Measurements from ENCODE around the gene APOBEC3A.
"Not testable (repeated sequence)": the region's sequence is repeated elsewhere in the genome, so short reads cannot be mapped to it uniquely, and the experiment has no call there.

Gene APOBEC3A

GRCh38 chr22:38971202-38971601 lies 13.8 kb downstream of the APOBEC3A start:
- Histone ChIP-seq H3K36me3 (ENCODE audit: control insufficient read depth, insufficient read depth, low read length) (no peaks in the 10 kb centered on the region), H3K27ac (ENCODE audit: low read depth, low read length) (no peak overlapping the region), H3K4me3 (ENCODE audit: low read depth, low read length) (no peak overlapping the region), H3K27me3 (ENCODE audit: control insufficient read depth, insufficient read depth, low read length) (no peaks in the 10 kb centered on the region), H3K9me3 (ENCODE audit: control insufficient read depth, insufficient read depth, low read length) (no peaks in the 10 kb centered on the region; the same call in 1 of the 2 replicates), H3K4me1 (ENCODE audit: control insufficient read depth, insufficient read depth, low read length) (no peaks in the 10 kb centered on the region), H3K9ac (ENCODE audit: low read depth, low read length) (no peak overlapping the region)

GRCh38 chr22:38971791-38972190 lies 14.4 kb downstream of the APOBEC3A start:
- H3K27ac ChIP-seq (ENCODE audit: low read depth, low read length): no peak overlapping the region
- no peaks in the 10 kb centered on the region for H3K36me3 ChIP-seq (ENCODE audit: control insufficient read depth, insufficient read depth, low read length)
- H3K9me3 ChIP-seq (ENCODE audit: control insufficient read depth, insufficient read depth, low read length): no peaks in the 10 kb centered on the region; the same call in 1 of the 2 replicates
- no peak overlapping the region for H3K4me3 ChIP-seq (ENCODE audit: low read depth, low read length)
- H3K27me3 ChIP-seq (ENCODE audit: control insufficient read depth, insufficient read depth, low read length): no peaks in the 10 kb centered on the region
- H3K4me1 ChIP-seq (ENCODE audit: control insufficient read depth, insufficient read depth, low read length): no peaks in the 10 kb centered on the region
- no peak overlapping the region for H3K9ac ChIP-seq (ENCODE audit: low read depth, low read length)

- H3K27ac ChIP-seq (ENCODE audit: low read depth, low read length): no peak overlapping the region
- no peaks in the 10 kb centered on the region for H3K36me3 ChIP-seq (ENCODE audit: control insufficient read depth, insufficient read depth, low read length)
- no peaks in the 10 kb centered on the region; the same call in 1 of the 2 replicates for H3K9me3 ChIP-seq (ENCODE audit: control insufficient read depth, insufficient read depth, low read length)
- H3K27me3 ChIP-seq (ENCODE audit: control insufficient read depth, insufficient read depth, low read length): no peaks in the 10 kb centered on the region
- H3K4me1 ChIP-seq (ENCODE audit: control insufficient read depth, insufficient read depth, low read length): no peaks in the 10 kb centered on the region
- no peak overlapping the region for H3K9ac ChIP-seq (ENCODE audit: low read depth, low read length)
- no peak overlapping the region for H3K4me3 ChIP-seq (ENCODE audit: low read depth, low read length)
Observed at GRCh38 chr22:38972558-38972957, 15.1 kb downstream of the APOBEC3A start.

- H3K36me3 ChIP-seq (ENCODE audit: control insufficient read depth, insufficient read depth, low read length): no peaks in the 10 kb centered on the region
- H3K4me3 ChIP-seq (ENCODE audit: low read depth, low read length): no peak overlapping the region
- no peaks in the 10 kb centered on the region for H3K27me3 ChIP-seq (ENCODE audit: control insufficient read depth, insufficient read depth, low read length)
- no peak overlapping the region for H3K27ac ChIP-seq (ENCODE audit: low read depth, low read length)
- no peaks in the 10 kb centered on the region for H3K4me1 ChIP-seq (ENCODE audit: control insufficient read depth, insufficient read depth, low read length)
- no peak overlapping the region for H3K9ac ChIP-seq (ENCODE audit: low read depth, low read length)
- H3K9me3 ChIP-seq (ENCODE audit: control insufficient read depth, insufficient read depth, low read length): no peaks in the 10 kb centered on the region; the same call in 1 of the 2 replicates
Observed at GRCh38 chr22:38973289-38974169, 16.1 kb downstream of the APOBEC3A start.

- no peak overlapping the region for H3K27ac ChIP-seq (ENCODE audit: low read depth, low read length)
- H3K4me1 ChIP-seq (ENCODE audit: control insufficient read depth, insufficient read depth, low read length): no peaks in the 10 kb centered on the region
- no peak overlapping the region for H3K9ac ChIP-seq (ENCODE audit: low read depth, low read length)
- H3K4me3 ChIP-seq (ENCODE audit: low read depth, low read length): no peak overlapping the region
- no peaks in the 10 kb centered on the region; the same call in 1 of the 2 replicates for H3K9me3 ChIP-seq (ENCODE audit: control insufficient read depth, insufficient read depth, low read length)
- H3K27me3 ChIP-seq (ENCODE audit: control insufficient read depth, insufficient read depth, low read length): no peaks in the 10 kb centered on the region
- H3K36me3 ChIP-seq (ENCODE audit: control insufficient read depth, insufficient read depth, low read length): no peaks in the 10 kb centered on the region
Observed at GRCh38 chr22:38974170-38974825, 16.9 kb downstream of the APOBEC3A start.

GRCh38 chr22:38974826-38975175 lies 17.4 kb downstream of the APOBEC3A start:
- no peaks in the 10 kb centered on the region for H3K4me1 ChIP-seq (ENCODE audit: control insufficient read depth, insufficient read depth, low read length)
- H3K9ac ChIP-seq (ENCODE audit: low read depth, low read length): no peak overlapping the region
- no peaks in the 10 kb centered on the region; the same call in 1 of the 2 replicates for H3K9me3 ChIP-seq (ENCODE audit: control insufficient read depth, insufficient read depth, low read length)
- H3K27me3 ChIP-seq (ENCODE audit: control insufficient read depth, insufficient read depth, low read length): no peaks in the 10 kb centered on the region
- no peaks in the 10 kb centered on the region for H3K36me3 ChIP-seq (ENCODE audit: control insufficient read depth, insufficient read depth, low read length)
- H3K4me3 ChIP-seq (ENCODE audit: low read depth, low read length): no peak overlapping the region
- H3K27ac ChIP-seq (ENCODE audit: low read depth, low read length): no peak overlapping the region

GRCh38 chr22:38977289-38977688 lies 19.9 kb downstream of the APOBEC3A start:
- H3K9me3 ChIP-seq (ENCODE audit: control insufficient read depth, insufficient read depth, low read length); H3K9ac ChIP-seq (ENCODE audit: low read depth, low read length); H3K27me3 ChIP-seq (ENCODE audit: control insufficient read depth, insufficient read depth, low read length); H3K36me3 ChIP-seq (ENCODE audit: control insufficient read depth, insufficient read depth, low read length); H3K4me1 ChIP-seq (ENCODE audit: control insufficient read depth, insufficient read depth, low read length); H3K4me3 ChIP-seq (ENCODE audit: low read depth, low read length); H3K27ac ChIP-seq (ENCODE audit: low read depth, low read length): not testable (repeated sequence)

- H3K4me1 ChIP-seq (ENCODE audit: control insufficient read depth, insufficient read depth, low read length); H3K27me3 ChIP-seq (ENCODE audit: control insufficient read depth, insufficient read depth, low read length); H3K9ac ChIP-seq (ENCODE audit: low read depth, low read length); H3K27ac ChIP-seq (ENCODE audit: low read depth, low read length); H3K36me3 ChIP-seq (ENCODE audit: control insufficient read depth, insufficient read depth, low read length); H3K4me3 ChIP-seq (ENCODE audit: low read depth, low read length); H3K9me3 ChIP-seq (ENCODE audit: control insufficient read depth, insufficient read depth, low read length): not testable (repeated sequence)
Observed at GRCh38 chr22:38980587-38980986, 23.2 kb downstream of the APOBEC3A start.

GRCh38 chr22:38981005-38981991 lies 23.9 kb downstream of the APOBEC3A start:
- Histone ChIP-seq H3K4me3 (ENCODE audit: low read depth, low read length) (no peak overlapping the region), H3K27me3 (ENCODE audit: control insufficient read depth, insufficient read depth, low read length) (no peaks in the 10 kb centered on the region), H3K27ac (ENCODE audit: low read depth, low read length) (no peak overlapping the region), H3K4me1 (ENCODE audit: control insufficient read depth, insufficient read depth, low read length) (no peaks in the 10 kb centered on the region), H3K9me3 (ENCODE audit: control insufficient read depth, insufficient read depth, low read length) (no peaks in the 10 kb centered on the region; the same call in 1 of the 2 replicates), H3K9ac (ENCODE audit: low read depth, low read length) (no peak overlapping the region), H3K36me3 (ENCODE audit: control insufficient read depth, insufficient read depth, low read length) (no peaks in the 10 kb centered on the region)

- H3K9ac ChIP-seq (ENCODE audit: low read depth, low read length): no peak within 1 kb of the TSS
- H3K4me3 ChIP-seq (ENCODE audit: low read depth, low read length): no peak within 1 kb of the TSS
- no peaks in the 10 kb centered on the region for H3K27me3 ChIP-seq (ENCODE audit: control insufficient read depth, insufficient read depth, low read length)
- H3K27ac ChIP-seq (ENCODE audit: low read depth, low read length): no peak within 1 kb of the TSS
- no peaks in the 10 kb centered on the region for H3K36me3 ChIP-seq (ENCODE audit: control insufficient read depth, insufficient read depth, low read length)
- no peaks in the 10 kb centered on the region for H3K4me1 ChIP-seq (ENCODE audit: control insufficient read depth, insufficient read depth, low read length)
- no peaks in the 10 kb centered on the region; the same call in 1 of the 2 replicates for H3K9me3 ChIP-seq (ENCODE audit: control insufficient read depth, insufficient read depth, low read length)
Observed at GRCh38 chr22:38981992-38982927, 24.9 kb downstream of the APOBEC3A start, which contains the start of gene APOBEC3B. Gene APOBEC3B (plus strand): TSS chr22:38982347. CDS start chr22:38982454, 107 bp downstream.
